Prostate gland (tissue), 2 donors: ENCODE measurements around the gene CREB5.

Experiments
- CTCF ChIP-seq, 4 experiments: fragments of 200-600 bp in 2 of 4; fragments of 450-650 bp in 2 of 4; sonication (generic) in 2 of 4; IDR thresholded peaks; 1 replicate in 3 of 4; 2 replicates in 1 of 4; pipeline ENCODE4 v1.5.1; 2016 to 2019; ENCODE audit warnings: antibody characterized with exemption in 4 of 4, mild to moderate bottlenecking in 2 of 4, moderate library complexity in 2 of 4
- POLR2A ChIP-seq: fragments of 450-650 bp; IDR thresholded peaks from one replicate; pipeline ENCODE4 v1.6.1; 2016; ENCODE audit warnings: antibody characterized with exemption, mild to moderate bottlenecking
- POLR2AphosphoS5 ChIP-seq: sonication (generic); formaldehyde crosslinking; IDR thresholded peaks from one replicate; pipeline ENCODE4 v1.6.1; 2017; ENCODE audit warnings: antibody characterized with exemption

- TF ChIP-seq CTCF (IDR thresholded peaks at IDR 0.05): no peak
- TF ChIP-seq POLR2A: no peak
- no peak for TF ChIP-seq POLR2AphosphoS5
These were observed 326.1 kb downstream of the CREB5 start for GRCh38 chr7:28738412-28738811.
